IPS-15b (cell line): ENCODE data around the gene EYS.

Source experiments
- H3K27me3 ChIP-seq: one replicate; pipeline ENCODE4 v1.6.1; 2013; ENCODE audit warnings: low read length; ENCODE audit not compliant: control insufficient read depth, insufficient read depth
- H3K36me3 ChIP-seq: one replicate; pipeline ENCODE4 v1.6.1; 2013; ENCODE audit warnings: low read length; ENCODE audit not compliant: control insufficient read depth, insufficient read depth
- H3K4me1 ChIP-seq: one replicate; pipeline ENCODE4 v1.6.1; 2013; ENCODE audit warnings: mild to moderate bottlenecking, low read length; ENCODE audit not compliant: control insufficient read depth, insufficient read depth
- H3K4me3 ChIP-seq: one replicate; pipeline ENCODE4 v1.5.1; 2013; ENCODE audit warnings: low read depth, low read length
- H3K9ac ChIP-seq: one replicate; pipeline ENCODE4 v1.6.1; 2013; ENCODE audit warnings: low read depth, mild to moderate bottlenecking, low read length
- H3K9me3 ChIP-seq: one replicate; pipeline ENCODE4 v1.6.1; 2013; ENCODE audit warnings: mild to moderate bottlenecking, low read length; ENCODE audit not compliant: control insufficient read depth, insufficient read depth

EYS gene

DNA sequence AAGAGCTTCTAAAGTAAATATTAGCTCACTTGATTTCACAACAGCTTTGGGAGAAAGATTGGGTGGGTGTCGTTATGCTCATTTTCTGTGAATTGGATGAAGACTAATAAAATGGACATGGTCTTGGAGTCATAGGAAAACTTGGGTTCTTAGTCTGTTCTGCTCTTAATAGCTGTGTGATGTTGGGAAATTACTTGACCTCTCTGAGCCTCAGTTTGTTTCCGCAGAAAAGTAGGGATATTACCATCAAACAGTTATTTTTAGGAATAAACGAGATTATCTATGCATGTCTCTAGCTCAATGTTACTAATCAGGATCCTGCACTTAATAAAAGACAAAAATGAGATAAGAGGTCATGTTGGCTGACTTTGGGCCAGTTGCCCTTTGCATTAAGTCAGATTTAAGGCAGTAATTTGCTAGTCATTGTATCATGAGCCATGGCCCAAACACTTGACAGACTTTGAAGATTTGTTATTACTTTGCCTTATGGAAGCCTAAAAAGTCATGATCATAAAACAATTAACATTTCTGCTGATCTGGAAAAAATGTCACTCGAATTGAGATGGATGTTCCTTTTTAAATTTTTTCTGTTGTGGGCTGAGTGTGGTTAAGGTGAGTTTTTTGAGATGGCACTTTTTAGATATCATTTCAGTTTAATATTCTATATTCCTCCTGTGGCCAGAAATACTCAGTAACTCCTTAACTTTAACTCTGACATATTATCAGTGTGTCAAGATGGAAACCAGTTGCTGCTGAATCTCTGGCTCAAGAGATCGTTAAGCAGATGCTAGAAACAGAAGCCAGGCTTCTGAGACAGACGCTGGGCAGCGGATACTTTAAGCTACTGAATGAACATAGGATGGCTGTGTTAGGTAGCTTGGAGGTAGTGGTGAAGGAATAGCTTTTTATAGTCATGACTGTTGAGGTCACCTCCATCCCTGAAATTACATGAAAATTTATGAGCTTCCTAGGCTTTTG, 1779.8 kb downstream of the EYS start:
- Histone ChIP-seq H3K27me3 (no peaks in the 10 kb centered on the region), H3K4me3 (no peak overlapping the region), H3K9me3 (no peaks in the 10 kb centered on the region), H3K36me3 (no peaks in the 10 kb centered on the region), H3K4me1 (no peaks in the 10 kb centered on the region), H3K9ac (no peak overlapping the region)

DNA sequence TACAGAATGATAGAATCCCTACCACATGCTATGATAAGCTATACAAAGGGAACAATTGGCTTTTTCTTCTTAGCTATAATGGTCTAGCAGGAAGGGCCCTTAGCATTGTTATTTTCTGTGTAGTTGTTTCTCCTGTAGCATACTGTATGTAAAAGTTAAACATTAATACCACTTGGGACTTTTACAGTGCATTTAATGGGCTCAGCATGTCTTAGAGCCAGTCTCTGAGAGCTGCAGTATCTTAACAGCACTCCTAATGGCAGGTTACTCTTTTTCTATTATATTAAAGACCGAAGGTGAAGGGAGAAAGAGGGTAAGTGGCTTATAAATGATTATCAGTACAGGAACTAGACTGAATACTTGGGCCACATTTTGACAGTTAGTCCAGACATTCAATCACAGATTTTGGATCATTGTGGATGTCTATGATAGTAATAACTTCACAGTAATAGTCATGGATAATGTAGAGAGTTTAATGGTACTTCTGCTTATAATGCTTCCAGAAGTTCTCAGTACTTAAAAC, 1780.7 kb downstream of the EYS start:
- Histone ChIP-seq H3K4me3 (no peak overlapping the region), H3K9me3 (no peaks in the 10 kb centered on the region), H3K4me1 (no peaks in the 10 kb centered on the region), H3K36me3 (no peaks in the 10 kb centered on the region), H3K9ac (no peak overlapping the region), H3K27me3 (no peaks in the 10 kb centered on the region)

DNA sequence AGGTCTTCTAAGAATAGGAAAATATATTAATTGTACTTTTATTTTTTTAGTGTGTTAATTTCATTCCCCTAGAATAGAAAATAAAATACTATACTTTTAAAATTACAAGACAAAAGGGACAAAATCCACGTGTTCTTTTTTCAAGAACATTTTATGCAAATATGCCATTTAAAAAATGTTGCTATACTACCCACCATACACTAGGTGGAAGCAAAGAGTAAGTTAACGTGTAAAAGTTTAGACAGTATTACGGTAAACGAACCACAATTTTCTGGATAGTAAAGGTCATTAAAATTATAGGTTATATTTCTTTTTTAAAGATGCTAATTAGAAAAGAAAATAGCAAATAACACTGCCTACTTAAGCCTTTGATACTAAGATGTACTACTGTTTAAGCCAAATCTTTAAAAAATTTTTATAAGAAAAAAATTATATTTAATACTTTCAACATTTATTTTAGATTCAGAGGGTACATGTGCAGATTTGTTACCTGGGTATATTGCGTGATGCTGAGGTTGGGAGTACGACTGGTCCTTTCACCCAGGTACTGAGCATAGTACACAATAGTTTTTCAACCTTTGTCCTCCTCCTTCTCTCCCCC, 1783.8 kb downstream of the EYS start:
- no peak overlapping the region for H3K4me3 ChIP-seq
- H3K4me1 ChIP-seq: no peaks in the 10 kb centered on the region
- no peaks in the 10 kb centered on the region for H3K36me3 ChIP-seq
- no peak overlapping the region for H3K9ac ChIP-seq
- no peaks in the 10 kb centered on the region for H3K27me3 ChIP-seq
- H3K9me3 ChIP-seq: no peaks in the 10 kb centered on the region

DNA sequence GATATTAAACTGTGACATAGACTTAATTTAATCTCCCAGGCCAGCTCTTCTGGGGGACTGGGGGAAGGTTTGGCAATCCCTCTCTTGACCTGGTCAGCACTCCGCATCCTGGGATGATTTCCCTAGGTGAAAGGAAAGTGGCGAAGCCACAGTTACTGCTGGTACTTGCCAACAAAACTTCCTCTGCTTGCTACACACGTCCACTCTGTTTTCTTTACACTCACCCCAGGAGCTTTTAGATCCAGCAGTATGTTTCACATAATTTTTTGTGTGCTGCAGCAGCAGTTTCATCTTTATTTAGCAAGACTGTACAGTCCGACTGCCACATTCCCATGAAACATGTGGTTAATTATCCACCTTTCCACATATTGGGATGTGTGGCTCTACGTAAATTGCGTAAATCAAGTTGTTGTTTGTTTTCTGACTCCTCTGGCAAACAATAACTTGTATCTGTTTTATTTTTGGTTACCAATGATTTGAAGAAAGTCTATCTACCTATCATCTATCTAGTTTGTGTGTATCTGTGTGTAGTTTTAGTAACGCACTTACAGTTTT, 1787.4 kb downstream of the EYS start:
- Histone ChIP-seq H3K9me3 (no peaks in the 10 kb centered on the region), H3K9ac (no peak overlapping the region), H3K27me3 (no peaks in the 10 kb centered on the region), H3K36me3 (no peaks in the 10 kb centered on the region), H3K4me1 (no peaks in the 10 kb centered on the region), H3K4me3 (no peak overlapping the region)

DNA sequence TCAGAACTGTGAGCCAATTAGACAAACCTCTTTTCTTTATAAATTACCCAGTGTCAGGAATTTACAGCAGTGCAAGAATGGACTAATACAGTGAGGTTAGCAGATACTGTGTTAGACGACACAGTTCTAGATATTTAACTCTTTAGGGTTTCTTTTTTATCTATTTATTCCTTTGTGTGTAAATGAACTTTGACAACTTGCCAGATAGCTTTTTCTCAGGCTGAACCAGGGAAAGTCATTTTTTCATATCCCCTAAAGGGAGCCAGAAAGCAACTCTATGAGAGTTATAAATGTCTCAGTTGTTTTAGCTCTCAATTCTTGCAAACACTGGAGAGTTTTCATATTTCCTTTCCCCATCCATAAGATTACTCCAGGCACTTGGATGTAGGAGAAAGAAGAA, 1794.1 kb downstream of the EYS start:
- Histone ChIP-seq H3K36me3 (no peaks in the 10 kb centered on the region), H3K9ac (no peak overlapping the region), H3K9me3 (no peaks in the 10 kb centered on the region), H3K4me3 (no peak overlapping the region), H3K4me1 (no peaks in the 10 kb centered on the region), H3K27me3 (no peaks in the 10 kb centered on the region)

DNA sequence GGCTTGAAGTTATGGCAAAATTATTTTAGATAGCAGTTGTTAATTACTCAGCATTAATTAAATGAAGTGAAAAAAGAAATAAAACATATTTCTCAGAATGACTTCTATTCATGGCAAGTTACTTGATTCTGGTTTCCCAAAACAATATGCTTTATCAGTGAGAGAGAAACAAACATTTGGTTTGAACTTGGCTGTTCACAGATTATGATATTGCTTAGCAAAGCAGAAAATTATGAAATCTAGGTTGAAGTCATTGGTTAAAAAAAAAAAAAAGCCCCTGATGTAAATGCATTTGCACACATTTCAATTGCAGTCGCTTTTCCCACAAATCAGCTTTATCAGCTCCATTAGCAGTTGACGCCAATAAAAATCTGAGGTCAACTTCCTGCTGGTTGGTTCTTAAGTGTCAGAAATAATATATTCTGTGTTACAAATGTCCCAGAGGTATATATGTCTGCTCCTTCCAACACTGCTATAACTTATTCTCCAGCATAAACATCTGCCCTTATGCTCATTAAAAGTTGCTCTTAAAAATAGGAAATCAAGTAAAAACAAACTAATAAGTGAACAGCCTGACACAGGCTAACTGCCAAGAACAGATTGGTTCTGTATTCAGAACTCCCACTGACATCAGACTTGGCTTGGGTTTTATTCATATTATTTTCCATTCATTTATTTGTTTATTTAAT, 1796.0 kb downstream of the EYS start:
- no peaks in the 10 kb centered on the region for H3K36me3 ChIP-seq
- H3K4me3 ChIP-seq: no peak overlapping the region
- no peaks in the 10 kb centered on the region for H3K4me1 ChIP-seq
- H3K27me3 ChIP-seq: no peaks in the 10 kb centered on the region
- H3K9ac ChIP-seq: no peak overlapping the region
- no peaks in the 10 kb centered on the region for H3K9me3 ChIP-seq

DNA sequence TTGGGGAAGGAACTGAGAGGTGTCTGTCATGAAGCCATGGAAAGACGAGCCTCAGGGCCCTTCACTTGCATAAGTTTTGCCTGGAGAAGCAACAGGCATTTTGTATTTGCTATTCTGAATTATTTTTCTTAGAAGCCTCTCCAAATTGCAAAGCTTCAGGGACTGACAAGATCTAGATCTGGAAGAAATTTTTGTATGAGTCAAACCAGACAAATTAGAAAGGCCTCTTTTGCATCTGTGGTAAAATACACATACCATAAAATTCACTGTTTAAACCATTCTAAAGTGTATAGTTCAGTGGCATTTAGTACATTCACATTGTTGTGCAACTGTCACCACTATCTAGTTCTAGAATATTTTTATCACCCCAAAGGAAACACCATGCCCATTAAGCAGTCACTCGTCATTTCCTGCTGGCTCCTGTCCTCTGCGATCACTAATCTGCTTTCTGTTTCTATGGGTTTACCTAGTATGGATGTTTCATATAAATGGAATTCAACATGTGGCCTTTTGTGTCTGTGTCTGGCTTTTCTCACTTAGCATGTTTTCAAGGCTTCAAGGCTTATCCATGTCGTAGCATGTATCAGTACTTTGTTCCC, 1802.3 kb downstream of the EYS start:
- Histone ChIP-seq H3K9ac (no peak overlapping the region), H3K36me3 (no peaks in the 10 kb centered on the region), H3K27me3 (no peaks in the 10 kb centered on the region), H3K4me3 (no peak overlapping the region), H3K4me1 (no peaks in the 10 kb centered on the region), H3K9me3 (no peaks in the 10 kb centered on the region)

GRCh38 chr6:63899550-63899949, 1807.5 kb downstream of the EYS start:
- Histone ChIP-seq H3K9me3 (no peaks in the 10 kb centered on the region), H3K9ac (no peak overlapping the region), H3K4me1 (no peaks in the 10 kb centered on the region), H3K36me3 (no peaks in the 10 kb centered on the region), H3K27me3 (no peaks in the 10 kb centered on the region), H3K4me3 (no peak overlapping the region)

DNA sequence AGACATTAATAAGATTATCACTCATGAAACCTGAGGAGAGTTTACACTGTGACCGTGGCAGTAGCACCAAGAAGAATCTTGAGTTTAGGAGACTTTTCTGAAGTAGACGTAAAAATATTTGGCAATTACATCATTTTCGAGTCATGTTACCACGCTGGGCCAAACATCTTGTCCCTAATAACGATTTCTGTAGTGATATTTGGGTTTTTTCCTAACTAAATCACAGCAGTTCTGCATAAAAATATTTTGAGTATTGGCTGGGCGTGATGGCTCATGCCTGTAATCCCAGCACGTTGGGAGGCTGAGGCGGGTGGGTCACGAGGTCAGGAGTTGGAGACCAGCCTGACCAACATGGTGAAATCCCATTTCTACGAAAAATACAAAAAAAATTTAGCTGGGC, 1809.1 kb downstream of the EYS start:
- Histone ChIP-seq H3K27me3 (no peaks in the 10 kb centered on the region), H3K36me3 (no peaks in the 10 kb centered on the region), H3K9ac (no peak overlapping the region), H3K4me1 (no peaks in the 10 kb centered on the region), H3K4me3 (no peak overlapping the region), H3K9me3 (no peaks in the 10 kb centered on the region)

DNA sequence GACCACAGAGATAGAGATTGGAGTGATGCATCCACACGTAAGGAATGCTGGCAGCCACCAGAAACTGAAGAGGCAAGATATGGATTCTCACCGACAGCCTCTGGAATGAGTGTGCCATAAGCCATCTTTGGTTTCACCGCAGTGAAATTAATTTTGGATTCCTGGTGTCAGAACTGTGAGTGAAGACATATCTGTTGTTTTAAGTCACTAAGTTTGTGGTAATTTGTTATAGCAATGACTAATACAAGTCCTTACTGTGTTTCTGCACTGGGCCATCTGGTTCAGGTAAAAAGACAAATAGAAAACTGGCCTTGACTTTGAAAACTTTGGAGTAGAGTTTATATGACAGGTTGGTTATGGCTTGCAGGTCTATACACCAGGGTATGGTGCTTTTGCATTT, 1809.6 kb downstream of the EYS start:
- Histone ChIP-seq H3K4me1 (no peaks in the 10 kb centered on the region), H3K27me3 (no peaks in the 10 kb centered on the region)

GRCh38 chr6:63888416-63888815, 1818.6 kb downstream of the EYS start:
- H3K9ac ChIP-seq: no peak overlapping the region
- H3K4me3 ChIP-seq: no peak overlapping the region
- H3K36me3 ChIP-seq: no peaks in the 10 kb centered on the region
- no peaks in the 10 kb centered on the region for H3K27me3 ChIP-seq
- no peaks in the 10 kb centered on the region for H3K4me1 ChIP-seq
- no peaks in the 10 kb centered on the region for H3K9me3 ChIP-seq

More for the DNA sequence above, 1809.6 kb downstream of the EYS start:
- Histone ChIP-seq H3K9ac (no peak overlapping the region), H3K9me3 (no peaks in the 10 kb centered on the region), H3K4me3 (no peak overlapping the region), H3K36me3 (no peaks in the 10 kb centered on the region)
